Measurements from ENCODE around the gene ENOX1. TPM values are rescaled to one million over a fixed set of nuclear protein-coding genes. Genes with fewer than 3 reads are reported as not detected.

Gene ENOX1
- polyA plus RNA-seq, 1 donor (not counting 4 experiments of a cell fraction or from before 2014, with no cell fraction given): 1.1 TPM

- no peaks in the 10 kb centered on the region for H3K36me3 ChIP-seq (ENCODE audit: control insufficient read depth in 2 of 2, extremely low read depth in 1 of 2, insufficient read depth in 2 of 2, low read length in 2 of 2)
- no peaks in the 10 kb centered on the region for H3K27me3 ChIP-seq (ENCODE audit: control insufficient read depth, extremely low read depth, insufficient read depth, low read length)
- H3K9me3 ChIP-seq (ENCODE audit: control insufficient read depth, low read depth, low read length): no peaks in the 10 kb centered on the region
- no peaks in the 10 kb centered on the region for H3K79me2 ChIP-seq (ENCODE audit: control insufficient read depth, insufficient read depth, low read length)
- no peaks in the 10 kb centered on the region for H3K9me1 ChIP-seq (ENCODE audit: control insufficient read depth, extremely low read depth, insufficient read depth, low read length)
- H2AFZ ChIP-seq (ENCODE audit: control insufficient read depth, low read length): no peak overlapping the region
- H4K20me1 ChIP-seq (ENCODE audit: control insufficient read depth, extremely low read depth, insufficient read depth, low read length): no peaks in the 10 kb centered on the region
- no peak overlapping the region for H3K4me3 ChIP-seq (ENCODE audit: control insufficient read depth in 2 of 3, extremely low read depth in 1 of 3, insufficient read depth in 2 of 3, low read depth in 1 of 3, low read length in 3 of 3)
- H3K4me2 ChIP-seq (ENCODE audit: control insufficient read depth, extremely low read depth, insufficient read depth, low read depth, low read length): no peak overlapping the region
- DNase-seq (ENCODE audit: low read depth, low spot score): no peak
- dilution Hi-C loops (cut with MboI; ENCODE audit: extremely low pct_ligation_motif_present, low sequenced_read_pairs): no loop called here
- H3K27ac ChIP-seq (ENCODE audit: control insufficient read depth, insufficient read depth, low read length): no peak overlapping the region
- TF ChIP-seq EZH2 (IDR thresholded peaks at IDR 0.05; ENCODE audit: low read length) (no peak), CTCF (optimal IDR thresholded peaks at IDR 0.05 in 1 of 3, IDR thresholded peaks at IDR 0.05 in 1 of 3, conservative IDR thresholded peaks at IDR 0.05 in 1 of 3; ENCODE audit: extremely low read depth in 1 of 3, insufficient read depth in 2 of 3, low read length in 3 of 3) (no peak)
- no peaks in the 10 kb centered on the region for H3K4me1 ChIP-seq (ENCODE audit: control insufficient read depth, extremely low read depth, insufficient read depth, low read length)
- no peak for FAIRE-seq
- no peak overlapping the region for H3K9ac ChIP-seq (ENCODE audit: control insufficient read depth, extremely low read depth, insufficient read depth, low read length)
These were observed 189.7 kb downstream of the ENOX1 start for GRCh38 chr13:43596924-43597598.

- Histone ChIP-seq H3K4me2 (ENCODE audit: control insufficient read depth, extremely low read depth, insufficient read depth, low read depth, low read length) (no peak overlapping the region), H3K79me2 (ENCODE audit: control insufficient read depth, insufficient read depth, low read length) (no peaks in the 10 kb centered on the region), H3K36me3 (ENCODE audit: control insufficient read depth in 2 of 2, extremely low read depth in 1 of 2, insufficient read depth in 2 of 2, low read length in 2 of 2) (no peaks in the 10 kb centered on the region), H3K9ac (ENCODE audit: control insufficient read depth, extremely low read depth, insufficient read depth, low read length) (no peak overlapping the region), H3K9me3 (ENCODE audit: control insufficient read depth, low read depth, low read length) (no peaks in the 10 kb centered on the region), H3K27ac (ENCODE audit: control insufficient read depth, insufficient read depth, low read length) (no peak overlapping the region), H2AFZ (ENCODE audit: control insufficient read depth, low read length) (no peak overlapping the region), H3K4me3 (ENCODE audit: control insufficient read depth in 2 of 3, extremely low read depth in 1 of 3, insufficient read depth in 2 of 3, low read depth in 1 of 3, low read length in 3 of 3) (no peak overlapping the region), H3K9me1 (ENCODE audit: control insufficient read depth, extremely low read depth, insufficient read depth, low read length) (no peaks in the 10 kb centered on the region), H3K27me3 (ENCODE audit: control insufficient read depth, extremely low read depth, insufficient read depth, low read length) (no peaks in the 10 kb centered on the region), H3K4me1 (ENCODE audit: control insufficient read depth, extremely low read depth, insufficient read depth, low read length) (no peaks in the 10 kb centered on the region), H4K20me1 (ENCODE audit: control insufficient read depth, extremely low read depth, insufficient read depth, low read length) (no peaks in the 10 kb centered on the region)
- DNase-seq (ENCODE audit: low read depth, low spot score): no peak
- FAIRE-seq: no peak
- TF ChIP-seq EZH2 (IDR thresholded peaks at IDR 0.05; ENCODE audit: low read length) (no peak), CTCF (optimal IDR thresholded peaks at IDR 0.05 in 1 of 3, IDR thresholded peaks at IDR 0.05 in 1 of 3, conservative IDR thresholded peaks at IDR 0.05 in 1 of 3; ENCODE audit: extremely low read depth in 1 of 3, insufficient read depth in 2 of 3, low read length in 3 of 3) (no peak)
- dilution Hi-C loops (cut with MboI; ENCODE audit: extremely low pct_ligation_motif_present, low sequenced_read_pairs): no loop called here
These were observed 190.8 kb downstream of the ENOX1 start for GRCh38 chr13:43596006-43596405.

Measured in keratinocyte (primary cell).